Body of pancreas (tissue), 4 donors: ENCODE results near the gene SPA17.

Experiments
- CTCF ChIP-seq, 7 experiments: fragments of 450-650 bp in 4 of 7; fragments of 200-600 bp in 3 of 7; sonication (generic) in 3 of 7; IDR thresholded peaks; one replicate each; pipeline ENCODE4 v1.5.1; 2016 to 2019; ENCODE audit warnings: antibody characterized with exemption in 7 of 7
- POLR2A ChIP-seq, 3 donors: fragments of 450-650 bp; IDR thresholded peaks; one replicate each; pipeline ENCODE4 v1.6.1; 2016; ENCODE audit warnings: antibody characterized with exemption in 3 of 3, mild to moderate bottlenecking in 2 of 3

DNA sequence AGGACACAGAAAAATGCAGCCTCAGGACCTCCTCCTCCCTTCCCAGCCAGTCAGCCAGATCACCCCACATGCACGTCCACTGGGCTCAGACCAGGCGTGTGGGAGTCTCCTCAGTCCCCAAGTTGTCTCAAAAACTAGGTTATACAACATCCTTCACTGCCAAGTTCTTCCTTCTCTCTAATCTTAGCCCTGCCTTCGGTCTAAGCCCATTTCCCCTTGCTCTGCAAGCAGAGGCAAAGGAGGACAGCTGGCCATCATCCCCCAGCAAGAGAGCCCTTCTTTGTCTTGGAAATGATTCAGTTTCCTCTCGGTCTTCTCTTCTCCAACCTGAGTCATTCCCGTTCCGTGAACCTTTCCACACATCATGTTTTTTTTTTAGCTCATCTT lies 52.0 kb downstream of the SPA17 start:
- no peak for TF ChIP-seq CTCF (IDR thresholded peaks at IDR 0.05)
- TF ChIP-seq POLR2A (IDR thresholded peaks at IDR 0.05): no peak
